Chondrocyte (in vitro differentiated cells): ENCODE results near the gene EPHB2. TPM values are rescaled to one million over a fixed set of nuclear protein-coding genes. Genes with fewer than 3 reads are reported as not detected.

Source experiments
- DNase-seq: peaks from one replicate; pipeline ENCODE4 v3.0.0; 2021; ENCODE audit warnings: mixed read lengths, low spot score
- H3K27ac Mint-ChIP-seq: one replicate; pipeline ENCODE4 v1.8.0; 2021; ENCODE audit warnings: mild to moderate bottlenecking, moderate library complexity, mixed read lengths; ENCODE audit not compliant: unreplicated experiment
- H3K27me3 Mint-ChIP-seq: 2 replicates; pipeline ENCODE4 v1.8.0; 2021; ENCODE audit warnings: low read depth, mixed read lengths
- H3K36me3 Mint-ChIP-seq: 2 replicates; pipeline ENCODE4 v1.8.0; 2021; ENCODE audit warnings: low read depth, mixed read lengths
- H3K4me1 Mint-ChIP-seq: 2 replicates; pipeline ENCODE4 v1.8.0; 2021; ENCODE audit warnings: low read depth, mild to moderate bottlenecking, mixed read lengths
- H3K4me3 Mint-ChIP-seq: one replicate; pipeline ENCODE4 v1.8.0; 2021; ENCODE audit warnings: mild to moderate bottlenecking, moderate library complexity, mixed read lengths; ENCODE audit not compliant: unreplicated experiment
- H3K9me3 Mint-ChIP-seq: 2 replicates; pipeline ENCODE4 v1.8.0; 2021; ENCODE audit warnings: low read depth, mixed read lengths
- total RNA-seq: library from RNA; stranded (reverse); gene quantifications from 3 replicates; pipeline ENCODE4 v1.2.1, GENCODE V29; 2021
- TF ChIP-seq, protein P1 (sequence below): fragments of 200-600 bp; sonication (generic); IDR thresholded peaks from 2 replicates; pipeline ENCODE4 v1.5.0; 2021; ENCODE audit warnings: antibody characterized with exemption, mild to moderate bottlenecking, moderate library complexity

EPHB2 gene
- total RNA-seq, 1 donor from 2014 or later: 44.6 TPM

DNA sequence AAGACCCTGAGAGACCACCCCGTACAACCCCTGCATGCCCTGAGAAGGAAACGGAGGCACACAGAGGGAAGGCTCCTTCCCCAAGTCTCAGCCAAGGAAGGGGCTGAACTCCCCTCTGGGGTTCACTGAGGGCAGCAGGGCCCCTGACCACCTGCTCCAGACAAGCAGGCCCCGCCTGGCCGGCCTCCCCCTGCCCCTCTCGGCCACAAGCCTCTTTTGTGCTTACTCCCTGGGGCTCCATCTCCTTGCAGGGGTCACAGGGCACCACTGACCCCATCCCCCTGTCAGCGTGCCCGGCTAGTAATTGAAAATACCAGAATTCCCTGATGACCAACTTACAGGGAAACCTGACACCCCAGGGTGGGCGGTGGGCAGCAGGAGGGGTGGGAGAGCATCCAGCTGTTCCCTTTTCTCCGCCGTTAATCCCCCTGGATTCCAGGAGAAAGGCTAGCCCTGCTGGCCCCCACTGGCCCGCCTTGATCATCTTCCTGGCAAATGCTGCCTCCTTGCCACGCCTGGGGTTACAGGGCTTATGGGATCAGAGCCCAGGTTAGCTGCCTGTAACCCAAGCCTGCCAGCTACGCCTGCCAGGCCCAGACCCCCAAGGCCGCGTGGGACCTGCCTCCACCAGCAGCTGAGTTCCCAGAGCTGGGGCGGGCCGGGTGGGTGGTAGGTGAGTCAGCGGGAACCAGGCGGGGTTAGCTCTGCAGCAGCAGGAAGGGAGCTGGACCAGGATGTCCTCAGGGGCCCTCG lies 165.9 kb downstream of the EPHB2 start:
- Mint-ChIP-seq H3K27ac (peak overlapping the region; percentile 27), H3K36me3 (peaks cover 11% of the 10 kb centered on the region), H3K4me1 (peaks cover 24% of the 10 kb centered on the region), H3K4me3 (no peak overlapping the region), H3K9me3 (no peaks in the 10 kb centered on the region), H3K27me3 (no peaks in the 10 kb centered on the region)
- TF ChIP-seq, protein P1, sequence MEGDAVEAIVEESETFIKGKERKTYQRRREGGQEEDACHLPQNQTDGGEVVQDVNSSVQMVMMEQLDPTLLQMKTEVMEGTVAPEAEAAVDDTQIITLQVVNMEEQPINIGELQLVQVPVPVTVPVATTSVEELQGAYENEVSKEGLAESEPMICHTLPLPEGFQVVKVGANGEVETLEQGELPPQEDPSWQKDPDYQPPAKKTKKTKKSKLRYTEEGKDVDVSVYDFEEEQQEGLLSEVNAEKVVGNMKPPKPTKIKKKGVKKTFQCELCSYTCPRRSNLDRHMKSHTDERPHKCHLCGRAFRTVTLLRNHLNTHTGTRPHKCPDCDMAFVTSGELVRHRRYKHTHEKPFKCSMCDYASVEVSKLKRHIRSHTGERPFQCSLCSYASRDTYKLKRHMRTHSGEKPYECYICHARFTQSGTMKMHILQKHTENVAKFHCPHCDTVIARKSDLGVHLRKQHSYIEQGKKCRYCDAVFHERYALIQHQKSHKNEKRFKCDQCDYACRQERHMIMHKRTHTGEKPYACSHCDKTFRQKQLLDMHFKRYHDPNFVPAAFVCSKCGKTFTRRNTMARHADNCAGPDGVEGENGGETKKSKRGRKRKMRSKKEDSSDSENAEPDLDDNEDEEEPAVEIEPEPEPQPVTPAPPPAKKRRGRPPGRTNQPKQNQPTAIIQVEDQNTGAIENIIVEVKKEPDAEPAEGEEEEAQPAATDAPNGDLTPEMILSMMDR: no peak
- no peak for DNase-seq

DNA sequence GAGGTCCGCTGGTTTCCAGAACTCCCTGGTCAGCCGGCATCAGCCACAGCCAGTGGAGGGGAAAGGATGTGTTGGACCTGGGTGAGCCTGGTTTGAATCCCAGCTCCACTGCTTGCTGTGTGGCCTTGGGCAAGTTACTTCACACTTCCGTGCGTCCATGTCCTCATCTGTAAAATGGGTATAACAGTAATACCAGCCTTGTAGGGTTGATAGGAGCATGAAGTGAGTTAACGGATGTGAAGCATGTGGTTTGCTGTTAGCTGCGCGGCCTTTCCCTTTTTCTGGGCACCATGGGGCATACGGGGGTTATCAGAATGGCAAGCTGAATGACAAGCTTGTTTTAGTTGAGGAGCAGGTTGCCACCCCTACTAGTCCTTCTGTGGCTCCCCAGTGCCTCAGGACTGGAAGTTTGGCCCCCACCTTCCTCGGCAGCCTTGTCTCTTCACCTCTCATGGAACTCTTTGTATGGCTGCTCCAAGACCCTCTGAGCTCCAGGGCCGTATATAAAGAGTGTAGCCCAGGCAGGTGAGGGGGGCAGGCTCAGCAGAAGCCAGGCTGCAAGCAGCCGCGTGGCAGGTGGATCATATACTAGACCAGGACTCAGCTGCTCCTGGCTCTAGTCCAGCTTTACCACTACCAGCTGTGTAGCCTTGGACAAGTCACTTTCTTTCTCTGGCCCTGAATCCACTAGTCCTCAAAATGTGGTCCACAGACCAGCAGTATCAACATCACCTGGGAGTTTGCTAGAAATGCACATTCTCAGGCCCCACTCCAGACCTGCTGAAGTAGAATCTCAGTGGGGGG lies 166.7 kb downstream of the EPHB2 start:
- no peaks in the 10 kb centered on the region for H3K9me3 Mint-ChIP-seq
- H3K4me3 Mint-ChIP-seq: no peak overlapping the region
- no peaks in the 10 kb centered on the region for H3K27me3 Mint-ChIP-seq
- H3K36me3 Mint-ChIP-seq: peaks cover 7% of the 10 kb centered on the region
- TF ChIP-seq, protein P1: no peak
- H3K27ac Mint-ChIP-seq: no peak overlapping the region
- no peak for DNase-seq
- peaks cover 24% of the 10 kb centered on the region for H3K4me1 Mint-ChIP-seq

DNA sequence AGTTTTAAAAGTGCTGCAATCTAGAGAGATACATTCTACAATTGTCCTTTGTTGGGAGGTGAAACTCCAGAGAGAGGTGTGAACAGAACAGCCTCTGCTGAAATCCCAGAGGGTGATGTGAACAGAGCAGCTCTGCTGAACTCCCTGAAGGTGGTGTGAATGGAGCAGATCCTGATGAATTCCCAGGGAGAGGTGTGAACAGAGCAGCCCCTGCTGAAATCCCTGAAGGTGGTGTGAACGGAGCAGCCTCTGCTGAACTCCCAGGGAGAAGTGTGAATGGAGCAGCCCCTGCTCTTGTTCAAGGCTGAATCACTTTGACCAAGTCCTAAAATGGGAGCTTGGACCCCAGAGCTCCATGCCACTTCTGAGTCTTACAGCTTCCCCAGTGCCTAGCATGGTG lies 167.3 kb downstream of the EPHB2 start:
- H3K4me1 Mint-ChIP-seq: peaks cover 24% of the 10 kb centered on the region
- no peaks in the 10 kb centered on the region for H3K9me3 Mint-ChIP-seq
- H3K4me3 Mint-ChIP-seq: no peak overlapping the region
- peaks cover 9% of the 10 kb centered on the region for H3K36me3 Mint-ChIP-seq
- TF ChIP-seq, protein P1: no peak
- H3K27me3 Mint-ChIP-seq: no peaks in the 10 kb centered on the region
- no peak overlapping the region for H3K27ac Mint-ChIP-seq
- DNase-seq: no peak

DNA sequence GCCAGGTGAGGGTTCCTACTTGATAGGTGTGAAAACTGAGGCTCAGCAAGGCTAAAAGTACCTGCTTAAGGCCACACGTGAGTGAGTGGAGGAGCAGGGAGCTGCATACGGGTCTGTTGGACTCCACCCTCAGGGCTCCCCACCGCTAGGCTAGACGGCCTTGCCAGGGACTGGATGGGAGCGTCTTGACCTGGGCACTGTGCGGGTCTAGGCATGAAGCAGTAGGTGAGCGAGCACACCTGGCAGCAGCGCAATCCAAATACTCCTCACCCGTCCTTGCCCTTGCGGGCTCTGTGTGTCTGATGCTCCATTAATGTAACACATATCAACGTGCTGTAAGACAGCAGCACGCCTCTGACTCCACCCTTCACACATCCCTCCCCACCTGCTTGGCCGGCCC lies 168.0 kb downstream of the EPHB2 start:
- Mint-ChIP-seq H3K36me3 (peaks cover 4% of the 10 kb centered on the region), H3K27ac (no peak overlapping the region), H3K4me1 (peaks cover 24% of the 10 kb centered on the region), H3K27me3 (no peaks in the 10 kb centered on the region), H3K9me3 (no peaks in the 10 kb centered on the region), H3K4me3 (no peak overlapping the region)
- DNase-seq: no peak
- TF ChIP-seq, protein P1: no peak

DNA sequence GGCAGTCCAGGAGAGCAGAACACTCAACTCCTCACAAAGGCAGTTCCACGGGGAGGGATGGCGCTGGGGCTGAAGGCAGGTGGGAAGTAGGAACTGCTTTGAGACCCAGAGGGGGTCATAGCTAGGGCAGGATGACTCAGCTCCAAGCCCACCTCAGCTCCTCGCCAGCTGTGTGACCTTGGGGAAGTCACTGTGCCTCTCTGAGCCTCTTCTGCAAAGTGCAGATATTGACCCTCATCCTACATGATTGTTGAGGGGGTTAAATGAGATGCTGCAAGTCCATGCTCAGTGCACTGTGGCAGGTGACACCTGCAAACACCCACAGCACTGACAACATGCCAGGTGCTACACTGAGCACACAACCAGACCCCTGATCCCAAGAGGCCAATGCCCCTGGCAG lies 168.8 kb downstream of the EPHB2 start:
- no peaks in the 10 kb centered on the region for H3K9me3 Mint-ChIP-seq
- TF ChIP-seq, protein P1: no peak
- peaks cover 24% of the 10 kb centered on the region for H3K4me1 Mint-ChIP-seq
- peaks cover 4% of the 10 kb centered on the region for H3K36me3 Mint-ChIP-seq
- no peak overlapping the region for H3K27ac Mint-ChIP-seq
- H3K27me3 Mint-ChIP-seq: no peaks in the 10 kb centered on the region
- no peak for DNase-seq
- H3K4me3 Mint-ChIP-seq: no peak overlapping the region
